Stimulated activated CD4-positive, alpha-beta T cell treated with anti-CD3 and anti-CD28 coated beads, Interleukin-1b, Interleukin-23, amount 100 ng/mL, for 24 hours (primary cell): ENCODE measurements around the gene GJD3.

Source experiments
- DNase-seq, 4 experiments: peaks; one replicate each; pipeline ENCODE4 v3.0.0-alpha.2; 2020; ENCODE audit warnings: low read depth in 4 of 4, low spot score in 1 of 4

The GJD3 gene

GRCh38 chr17:40341808-40342503 lies 22.6 kb downstream of the GJD3 start:
- no peak for DNase-seq

DNA sequence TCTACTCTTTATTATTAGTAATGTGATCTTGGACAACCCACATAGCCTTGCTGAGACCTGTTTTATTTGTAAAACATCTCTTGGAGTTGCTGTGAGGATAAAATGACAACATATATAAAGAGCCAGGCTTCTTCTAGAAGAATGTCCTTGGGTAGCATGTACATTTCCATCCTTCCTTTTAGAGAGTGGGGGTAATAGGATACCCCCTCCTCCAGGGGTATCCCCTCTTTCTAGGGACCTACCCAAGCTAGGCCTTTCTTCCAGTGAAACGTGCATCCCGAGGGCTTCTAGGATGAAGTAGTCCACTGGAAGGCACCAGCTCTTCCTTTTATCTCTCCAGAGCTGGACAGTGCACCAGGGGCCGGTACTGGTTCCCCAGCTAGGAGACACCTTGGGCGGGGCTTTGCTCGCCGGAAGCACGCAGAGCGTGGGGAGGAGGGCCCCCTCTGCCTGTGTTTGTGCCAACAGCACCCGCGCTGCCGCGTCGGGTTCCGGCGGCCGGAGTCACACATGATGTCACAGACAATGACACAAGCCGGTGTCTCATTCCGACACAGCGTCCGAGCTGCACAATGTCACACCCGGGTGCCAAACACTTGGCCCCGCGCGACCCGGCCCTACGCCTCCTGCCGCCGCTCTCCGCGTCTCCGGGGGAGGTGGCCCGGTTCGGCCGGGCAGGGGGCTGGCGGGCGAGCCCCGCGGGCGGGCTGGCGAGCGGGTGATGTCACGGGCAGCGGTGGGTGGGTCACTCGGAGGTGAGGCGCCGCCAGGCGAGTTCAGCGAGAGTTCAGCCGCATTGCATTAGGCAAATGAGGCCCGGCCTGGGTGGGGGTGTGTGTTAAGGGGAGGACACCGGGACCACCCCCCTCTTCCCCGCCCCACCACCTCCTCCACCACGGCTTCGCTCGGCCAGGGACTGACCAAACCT lies 23.4 kb downstream of the GJD3 start:
- peak in 3 of 4 experiments; percentile 54 to 76 (median 65) for DNase-seq

DNA sequence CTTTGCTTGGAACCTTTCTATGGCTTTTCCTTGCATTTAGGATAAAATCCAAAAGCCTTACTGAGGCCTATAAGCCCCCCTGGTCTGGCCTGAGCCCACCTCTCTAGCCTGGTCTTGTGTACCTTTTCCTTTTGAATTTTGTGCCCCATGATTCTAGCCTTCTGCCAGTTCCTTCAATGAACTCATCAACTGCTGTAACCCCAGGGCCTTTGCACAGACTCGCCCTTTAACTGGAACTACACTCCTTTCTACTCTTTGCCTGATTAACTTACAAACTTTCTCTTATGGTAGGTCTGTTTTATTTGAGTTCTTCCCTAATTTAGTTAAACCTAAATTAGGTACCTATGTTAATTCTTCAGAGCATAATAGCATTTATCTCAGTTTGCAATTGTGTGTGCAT lies 24.2 kb downstream of the GJD3 start:
- DNase-seq, result no peak

DNA sequence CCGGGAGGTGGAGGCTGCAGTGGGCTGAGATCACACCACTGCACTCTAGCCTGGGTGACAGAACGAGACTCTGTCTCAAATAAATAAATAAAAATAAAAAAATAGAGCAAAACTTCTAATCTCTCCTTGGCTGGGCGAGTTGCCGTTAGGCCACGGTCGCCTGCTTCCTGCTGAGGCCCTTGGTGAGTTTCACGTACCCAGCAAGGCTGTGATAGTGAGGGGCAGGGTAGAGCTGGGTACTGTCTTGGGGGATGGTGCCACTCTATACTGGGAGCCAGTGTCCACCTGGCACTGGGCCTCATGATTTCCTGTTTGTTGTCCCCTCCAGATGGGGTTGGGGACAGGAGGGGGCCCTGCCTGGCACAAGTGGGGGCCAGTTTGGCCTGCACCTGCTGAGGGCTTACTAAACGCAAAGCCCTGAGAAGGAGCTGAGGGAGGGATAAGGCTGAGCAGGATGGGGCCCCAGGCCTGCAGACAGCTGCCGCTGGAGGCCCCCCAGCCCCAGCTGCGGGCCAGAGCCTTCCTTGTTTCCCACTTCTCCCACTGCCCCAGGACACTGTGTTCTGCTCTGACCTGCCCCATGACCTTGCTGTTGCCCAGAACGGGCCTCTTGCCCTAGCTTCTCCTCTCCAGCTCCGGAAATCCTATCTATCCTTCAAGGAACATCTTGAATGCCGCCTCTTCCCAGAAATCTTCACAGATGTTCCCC lies 25.4 kb downstream of the GJD3 start:
- no peak for DNase-seq

DNA sequence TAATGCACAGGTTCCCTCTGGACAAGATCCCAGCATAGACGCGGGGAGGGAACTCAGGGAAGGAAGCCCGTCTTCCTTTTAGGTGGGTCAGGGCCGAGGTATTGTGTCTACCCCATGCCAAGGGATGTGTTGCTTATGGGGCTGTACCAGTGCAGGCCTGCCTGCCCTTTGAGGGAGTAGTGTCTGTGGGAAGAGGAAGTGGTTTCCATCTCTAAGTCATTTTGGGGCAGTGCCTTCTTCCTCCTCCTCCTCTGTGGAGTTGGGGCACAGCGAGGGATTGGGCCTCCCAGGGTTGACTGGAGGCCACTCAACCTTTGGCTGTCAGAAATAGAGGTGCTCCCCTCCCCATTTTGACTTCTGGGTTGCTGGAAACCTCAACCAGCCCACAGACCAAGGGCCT lies 26.5 kb downstream of the GJD3 start:
- DNase-seq, result no peak

GRCh38 chr17:40337351-40337750 lies 27.2 kb downstream of the GJD3 start:
- DNase-seq, result no peak

DNA sequence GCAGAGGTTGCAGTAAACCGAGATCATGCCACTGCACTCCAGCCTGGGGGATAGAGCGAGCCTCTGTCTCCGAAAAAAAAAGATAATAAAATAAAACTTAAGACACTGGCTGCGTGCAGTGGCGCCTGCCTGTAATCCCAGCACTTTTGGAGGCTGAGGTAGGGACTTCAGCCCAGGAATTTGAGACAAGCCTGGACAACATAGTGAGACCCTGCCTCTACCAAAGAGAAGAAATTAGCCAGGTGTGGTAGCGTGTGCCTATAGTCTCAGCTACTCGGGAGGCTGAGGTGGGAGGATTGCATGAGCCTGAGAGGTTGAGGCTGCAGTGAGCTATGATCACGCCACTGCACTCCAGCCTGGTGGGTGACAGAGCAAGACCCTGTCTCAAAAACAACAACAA lies 28.9 kb downstream of the GJD3 start:
- no peak for DNase-seq

DNA sequence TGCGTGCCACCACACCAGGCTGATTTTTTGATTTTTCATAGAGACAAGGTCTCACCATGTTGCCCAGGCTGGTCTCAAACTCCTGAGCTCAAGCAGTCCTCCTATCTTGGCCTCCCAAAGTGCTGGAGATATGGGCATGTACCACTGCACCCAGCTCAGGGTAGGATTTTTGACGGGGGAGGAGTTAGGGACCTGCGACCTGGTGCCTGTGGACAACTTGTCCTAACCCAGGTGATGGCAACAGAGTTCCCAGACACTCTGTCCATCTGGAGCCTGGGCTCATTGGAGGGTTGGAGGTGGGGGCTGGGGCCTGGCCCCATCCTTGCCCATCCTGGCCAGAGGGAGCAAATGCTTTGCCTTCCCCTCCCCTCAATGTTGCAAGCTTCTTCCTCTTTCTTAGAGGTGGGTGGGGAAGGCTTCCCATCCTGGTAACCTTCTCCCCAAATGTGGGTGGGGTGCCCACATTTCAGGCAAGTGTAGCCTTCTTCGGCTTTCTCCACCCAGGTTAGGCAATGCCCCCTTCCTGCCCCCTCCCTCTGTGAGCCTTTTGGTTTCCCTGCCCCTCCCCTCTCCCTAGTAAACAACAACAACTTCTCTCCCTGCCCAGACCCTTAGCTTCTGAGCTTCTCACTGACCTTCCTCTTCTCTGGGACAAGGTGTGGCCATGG lies 30.6 kb downstream of the GJD3 start:
- DNase-seq, result no peak

DNA sequence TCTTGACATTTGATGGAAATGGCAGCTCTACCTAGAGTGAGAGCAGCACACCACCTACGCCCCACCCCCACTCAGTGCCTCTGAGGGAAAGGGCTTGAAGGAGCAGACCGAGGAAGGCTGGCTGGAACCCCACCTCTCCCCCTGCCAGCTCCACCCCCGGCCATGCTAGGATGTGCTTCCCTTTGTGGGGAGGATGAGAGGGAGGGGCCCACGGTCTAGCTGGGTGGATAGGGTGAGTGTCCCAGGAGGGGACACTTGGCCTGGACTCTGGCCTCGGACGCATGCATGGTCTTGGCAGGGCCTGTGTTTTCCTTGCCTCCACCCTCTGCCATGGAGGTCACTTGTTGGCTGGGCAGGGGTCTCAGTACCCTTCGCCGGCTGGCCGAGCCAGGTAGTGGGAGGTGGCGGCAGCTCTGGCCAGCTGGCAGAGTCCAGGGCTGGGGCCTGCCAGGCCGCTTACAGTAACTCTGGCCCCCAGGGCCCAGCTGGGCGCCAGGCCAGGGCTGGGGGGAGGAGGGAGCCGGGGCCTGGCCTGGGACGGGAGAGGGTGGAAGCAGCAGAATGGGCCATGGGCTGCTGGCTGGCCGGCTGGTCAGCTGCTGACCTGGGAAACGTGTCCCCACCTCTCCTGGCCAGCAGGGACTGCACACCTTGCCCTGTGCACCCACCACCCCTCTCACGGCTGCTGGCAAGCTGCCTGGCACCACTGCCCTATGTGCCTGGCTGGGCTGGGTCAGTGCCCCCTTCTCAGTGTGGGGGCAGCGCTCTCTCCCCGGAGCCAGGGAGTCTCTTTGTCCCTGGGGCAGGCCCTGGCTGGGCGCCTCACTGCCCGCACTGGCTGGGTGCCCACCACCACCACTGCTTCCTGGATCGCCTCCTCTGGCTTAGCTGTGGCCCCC lies 32.5 kb downstream of the GJD3 start:
- no peak for DNase-seq

GRCh38 chr17:40330850-40331470 lies 33.6 kb downstream of the GJD3 start:
- no peak for DNase-seq

- DNase-seq, result no peak
Observed at GRCh38 chr17:40329839-40330794, 34.4 kb downstream of the GJD3 start.

GRCh38 chr17:40328386-40328766 lies 36.2 kb downstream of the GJD3 start:
- DNase-seq, result no peak

DNA sequence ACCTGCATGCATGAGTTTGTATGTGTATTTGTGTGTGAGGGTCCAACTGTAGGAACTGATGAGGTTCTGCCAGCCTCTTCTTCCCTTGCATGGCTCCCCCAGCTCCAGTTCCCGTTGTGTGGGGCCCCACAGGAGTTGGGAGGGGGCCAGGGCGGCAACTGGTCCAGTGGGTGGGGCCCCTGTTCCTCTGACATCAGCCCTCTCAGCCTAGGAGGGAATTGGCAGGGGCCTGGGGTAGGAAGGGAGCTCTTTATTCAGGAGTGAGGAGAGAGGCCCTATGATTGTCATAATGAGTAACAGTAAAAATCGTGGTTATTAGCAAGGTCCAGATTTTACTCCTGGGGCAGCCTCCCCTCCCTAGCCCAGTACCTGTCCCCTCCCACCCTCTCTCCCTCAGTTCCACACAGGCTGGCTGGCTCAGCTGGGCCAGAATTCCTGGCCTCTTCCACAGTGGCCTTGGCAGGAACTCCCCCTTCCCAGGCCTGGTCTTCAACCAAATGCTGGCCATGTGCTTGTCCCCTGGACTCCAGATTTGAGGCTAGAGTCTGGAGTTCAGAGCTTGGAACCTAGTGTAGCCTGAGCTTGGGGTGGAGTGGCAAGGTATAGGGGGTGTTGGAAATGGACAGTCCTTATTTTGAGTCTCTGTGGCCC lies 36.7 kb downstream of the GJD3 start:
- no peak for DNase-seq

GRCh38 chr17:40327244-40327729 lies 37.2 kb downstream of the GJD3 start:
- DNase-seq, result no peak

DNA sequence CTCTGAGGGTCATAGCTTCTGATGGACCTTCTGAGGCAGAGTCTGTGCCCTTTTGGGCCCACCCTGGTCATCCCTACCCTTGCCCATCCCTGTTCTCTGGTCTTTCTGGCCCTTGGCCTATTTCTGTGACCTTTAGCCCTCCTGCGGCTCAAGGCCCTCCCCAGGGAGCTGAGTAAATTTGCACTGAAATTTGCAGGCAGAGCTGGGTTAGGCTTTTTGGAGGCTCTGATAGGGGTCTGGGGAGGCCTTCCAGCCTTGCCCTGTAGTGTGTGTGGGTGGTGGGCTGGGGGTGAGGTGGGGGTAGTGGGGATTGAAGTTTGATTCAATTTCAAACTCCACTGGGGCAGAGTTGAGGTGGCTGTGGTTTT lies 37.7 kb downstream of the GJD3 start:
- DNase-seq, result no peak

- no peak for DNase-seq
Observed at GRCh38 chr17:40326014-40326831, 38.3 kb downstream of the GJD3 start.
